ENCODE data around the gene VPS26C. TPM values are rescaled to one million over a fixed set of nuclear protein-coding genes. Genes with fewer than 3 reads are reported as not detected.

Gene VPS26C
- total RNA-seq, 4 donors from 2014 or later: 47.7 to 60.8 (median 55.4) TPM

Other genes with a start within 250 kb of the VPS26C start
- gene PIGP, start 194.3 kb downstream of the VPS26C start, total RNA-seq: 10 to 100 TPM in 3 of 4 donors, 1 to 10 TPM in 1; 8.4 to 15.5 (median 13.6) TPM
- gene TTC3, start 194.1 kb downstream of the VPS26C start, total RNA-seq: 100 to 1,000 TPM in 3 of 4 donors, 10 to 100 TPM in 1; 96.5 to 195 (median 122) TPM
- gene DYRK1A, start 99.4 kb upstream of the VPS26C start, total RNA-seq: 100 to 1,000 TPM in 1 of 4 donors, 10 to 100 TPM in 3; 76.5 to 105 (median 91.3) TPM